Measurements from ENCODE around the gene NHS. TPM values are rescaled to one million over a fixed set of nuclear protein-coding genes. Genes with fewer than 3 reads are reported as not detected.

Gene NHS
- total RNA-seq, 2 donors from 2014 or later: 6.0 to 7.3 TPM

DNA sequence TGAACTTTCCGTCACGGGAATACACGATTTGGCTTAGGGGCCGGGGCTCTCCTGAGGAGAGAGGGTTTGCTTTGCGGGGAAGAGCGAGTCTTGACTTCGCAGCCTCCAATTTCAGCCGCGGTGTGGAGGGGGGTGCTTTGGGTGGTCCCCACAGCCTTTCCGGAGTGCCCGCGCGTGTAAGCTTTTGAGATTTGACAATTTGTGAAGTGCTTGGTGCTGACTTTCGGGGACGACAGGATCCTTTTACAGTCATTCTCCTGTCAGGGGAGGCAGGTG is 362.6 kb downstream of the NHS start:
- H3K9me3 ChIP-seq (ENCODE audit: control insufficient read depth, low read length): no peaks in the 10 kb centered on the region
- Mint-ChIP-seq H3K27me3 (ENCODE audit: insufficient read depth) (peaks cover 48% of the 10 kb centered on the region), H3K36me3 (ENCODE audit: low read depth) (no peaks in the 10 kb centered on the region), H3K9me3 (no peaks in the 10 kb centered on the region), H3K4me1 (peaks cover 11% of the 10 kb centered on the region), H3K4me3 (peak overlapping the region; percentile 63), H3K27ac (no peak overlapping the region)
- H3K9ac ChIP-seq (ENCODE audit: extremely low read depth, low read length, poor library complexity, severe bottlenecking): no peak overlapping the region
- H3K27ac ChIP-seq (ENCODE audit: low read depth, low read length): no peak overlapping the region
- DNase-seq: no peak
- WGBS, 2 experiments (ENCODE audit: insufficient coverage in 1 of 2, insufficient read length in 1 of 2): 1% methylated on average over 12 of the region's 15 CpGs; no CpG with 5 or more reads in 1 of the 2 experiments
- H3K36me3 ChIP-seq (ENCODE audit: control insufficient read depth, insufficient read depth, low read length): no peaks in the 10 kb centered on the region
- H3K4me1 ChIP-seq (ENCODE audit: control insufficient read depth, insufficient read depth, low read length): no peaks in the 10 kb centered on the region
- H3K4me3 ChIP-seq (ENCODE audit: low read length): peak overlapping the region; percentile 80
- TF ChIP-seq, protein P1, sequence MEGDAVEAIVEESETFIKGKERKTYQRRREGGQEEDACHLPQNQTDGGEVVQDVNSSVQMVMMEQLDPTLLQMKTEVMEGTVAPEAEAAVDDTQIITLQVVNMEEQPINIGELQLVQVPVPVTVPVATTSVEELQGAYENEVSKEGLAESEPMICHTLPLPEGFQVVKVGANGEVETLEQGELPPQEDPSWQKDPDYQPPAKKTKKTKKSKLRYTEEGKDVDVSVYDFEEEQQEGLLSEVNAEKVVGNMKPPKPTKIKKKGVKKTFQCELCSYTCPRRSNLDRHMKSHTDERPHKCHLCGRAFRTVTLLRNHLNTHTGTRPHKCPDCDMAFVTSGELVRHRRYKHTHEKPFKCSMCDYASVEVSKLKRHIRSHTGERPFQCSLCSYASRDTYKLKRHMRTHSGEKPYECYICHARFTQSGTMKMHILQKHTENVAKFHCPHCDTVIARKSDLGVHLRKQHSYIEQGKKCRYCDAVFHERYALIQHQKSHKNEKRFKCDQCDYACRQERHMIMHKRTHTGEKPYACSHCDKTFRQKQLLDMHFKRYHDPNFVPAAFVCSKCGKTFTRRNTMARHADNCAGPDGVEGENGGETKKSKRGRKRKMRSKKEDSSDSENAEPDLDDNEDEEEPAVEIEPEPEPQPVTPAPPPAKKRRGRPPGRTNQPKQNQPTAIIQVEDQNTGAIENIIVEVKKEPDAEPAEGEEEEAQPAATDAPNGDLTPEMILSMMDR (conservative IDR thresholded peaks at IDR 0.05): no peak
- peaks cover 31% of the 10 kb centered on the region for H3K27me3 ChIP-seq (ENCODE audit: control insufficient read depth, insufficient read depth, low read length, poor library complexity, severe bottlenecking)

DNA sequence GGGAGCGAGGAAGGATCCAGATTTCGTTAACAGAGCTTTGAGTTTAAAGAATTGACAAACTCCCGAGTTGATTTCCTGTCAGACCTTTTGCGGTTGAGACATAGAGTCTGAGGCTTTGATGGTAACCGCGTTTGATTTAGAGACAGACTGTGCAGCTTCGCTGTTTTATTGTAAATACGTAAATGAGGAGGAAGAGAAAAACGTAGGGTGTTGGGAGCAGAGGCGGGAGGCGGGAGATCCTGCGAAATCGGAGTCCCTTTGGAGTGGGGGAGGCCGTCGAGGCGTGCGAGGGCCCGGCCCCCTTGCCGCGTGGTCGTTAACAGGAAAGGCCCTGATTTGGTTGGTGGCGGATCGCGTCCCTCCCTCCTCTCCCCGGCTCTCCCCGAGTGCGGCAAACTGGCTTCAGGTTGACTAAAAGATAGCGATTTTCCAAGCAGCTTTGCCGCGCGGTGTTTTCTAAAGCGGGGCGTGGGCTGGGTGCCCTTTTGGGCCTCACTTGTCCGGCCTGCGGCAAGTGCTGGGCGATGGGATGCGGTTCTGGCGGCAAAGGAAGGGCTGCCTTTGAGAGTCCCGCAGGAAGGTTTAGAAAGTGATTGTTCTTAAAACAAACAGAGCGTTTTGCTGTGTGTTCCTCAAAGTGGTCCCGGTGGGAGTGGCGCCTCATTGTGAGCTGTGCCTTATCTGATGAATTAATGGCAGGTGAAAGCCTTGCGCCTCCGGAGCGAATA is 363.1 kb downstream of the NHS start:
- Histone ChIP-seq H3K4me3 (ENCODE audit: low read length) (peak overlapping the region; percentile 80), H3K9me3 (ENCODE audit: control insufficient read depth, low read length) (no peaks in the 10 kb centered on the region), H3K4me1 (ENCODE audit: control insufficient read depth, insufficient read depth, low read length) (no peaks in the 10 kb centered on the region), H3K27me3 (ENCODE audit: control insufficient read depth, insufficient read depth, low read length, poor library complexity, severe bottlenecking) (peaks cover 33% of the 10 kb centered on the region), H3K9ac (ENCODE audit: extremely low read depth, low read length, poor library complexity, severe bottlenecking) (no peak overlapping the region), H3K36me3 (ENCODE audit: control insufficient read depth, insufficient read depth, low read length) (no peaks in the 10 kb centered on the region), H3K27ac (ENCODE audit: low read depth, low read length) (no peak overlapping the region)
- H3K9me3 Mint-ChIP-seq: no peaks in the 10 kb centered on the region
- peak overlapping the region; percentile 63 for H3K4me3 Mint-ChIP-seq
- WGBS, 2 experiments (ENCODE audit: insufficient coverage in 1 of 2, insufficient read length in 1 of 2): 0 to 1% methylated on average over 6 to 45 of the region's 45 CpGs
- H3K27ac Mint-ChIP-seq: no peak overlapping the region
- peaks cover 53% of the 10 kb centered on the region for H3K27me3 Mint-ChIP-seq (ENCODE audit: insufficient read depth)
- H3K4me1 Mint-ChIP-seq: peaks cover 11% of the 10 kb centered on the region
- TF ChIP-seq, protein P1 (conservative IDR thresholded peaks at IDR 0.05): no peak
- H3K36me3 Mint-ChIP-seq (ENCODE audit: low read depth): no peaks in the 10 kb centered on the region
- DNase-seq: peak; percentile 75

GRCh38 chrX:17738737-17739535 is 363.9 kb downstream of the NHS start:
- Mint-ChIP-seq H3K4me3 (peak overlapping the region; percentile 63), H3K36me3 (ENCODE audit: low read depth) (no peaks in the 10 kb centered on the region), H3K4me1 (peaks cover 9% of the 10 kb centered on the region), H3K9me3 (no peaks in the 10 kb centered on the region), H3K27me3 (ENCODE audit: insufficient read depth) (peaks cover 59% of the 10 kb centered on the region), H3K27ac (no peak overlapping the region)
- Histone ChIP-seq H3K36me3 (ENCODE audit: control insufficient read depth, insufficient read depth, low read length) (no peaks in the 10 kb centered on the region), H3K27me3 (ENCODE audit: control insufficient read depth, insufficient read depth, low read length, poor library complexity, severe bottlenecking) (peaks cover 37% of the 10 kb centered on the region), H3K9ac (ENCODE audit: extremely low read depth, low read length, poor library complexity, severe bottlenecking) (no peak overlapping the region), H3K4me1 (ENCODE audit: control insufficient read depth, insufficient read depth, low read length) (no peaks in the 10 kb centered on the region), H3K4me3 (ENCODE audit: low read length) (peak overlapping the region; percentile 80), H3K27ac (ENCODE audit: low read depth, low read length) (no peak overlapping the region), H3K9me3 (ENCODE audit: control insufficient read depth, low read length) (no peaks in the 10 kb centered on the region)
- 72 to 85% methylated on average over 5 to 6 of the region's 6 CpGs for WGBS, 2 experiments (ENCODE audit: insufficient coverage in 1 of 2, insufficient read length in 1 of 2)
- no peak for DNase-seq
- TF ChIP-seq, protein P1 (conservative IDR thresholded peaks at IDR 0.05): no peak
